ENCODE results near the gene PPP2R5D.

DNA sequence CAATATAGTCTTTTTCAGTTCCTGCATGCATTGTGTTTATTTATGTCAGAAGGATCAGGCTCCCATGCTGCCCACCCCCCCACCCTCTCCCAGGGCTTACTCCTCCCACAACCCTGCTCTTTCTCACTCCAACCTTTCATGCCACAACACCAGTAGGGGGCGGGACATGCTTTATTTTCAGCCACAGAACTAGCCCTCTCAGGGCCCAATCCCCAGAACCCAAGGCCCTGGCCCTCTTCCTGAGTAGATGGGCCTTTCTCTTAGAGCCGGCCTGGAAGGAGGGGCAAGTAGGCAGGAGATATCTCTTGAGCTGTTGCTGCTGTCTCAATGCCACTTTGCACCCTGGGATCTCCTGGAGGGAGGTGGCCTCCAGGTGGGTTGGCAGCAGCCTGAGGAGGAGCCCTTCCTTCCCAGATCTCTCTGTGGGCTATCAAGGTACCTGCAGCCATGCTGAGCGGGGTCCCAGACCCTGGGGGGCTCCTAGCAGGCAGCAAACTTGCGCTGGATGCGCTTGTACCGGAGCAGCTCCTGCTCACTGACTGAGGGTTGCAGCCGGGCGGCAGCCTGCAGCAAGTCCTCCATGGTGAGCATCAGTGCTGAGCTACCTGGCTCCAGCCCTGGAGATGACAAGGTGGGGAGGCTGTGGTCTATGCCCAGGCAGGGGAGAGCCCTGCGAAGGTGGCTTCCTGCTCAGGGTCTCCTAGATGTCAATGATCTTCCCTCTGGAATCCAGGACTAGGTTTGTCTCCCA is 20.3 kb upstream of the PPP2R5D start:
- peak; percentile 39 for TF ChIP-seq CTCF (IDR thresholded peaks at IDR 0.05; ENCODE audit: low read depth, low read length, poor library complexity, severe bottlenecking)
- no peak for TF ChIP-seq EZH2phosphoT487 (IDR thresholded peaks at IDR 0.05; ENCODE audit: borderline replicate concordance, low read length)

Measured in DOHH2 (cell line).